ENCODE data around the gene CACHD1. TPM values are rescaled to one million over a fixed set of nuclear protein-coding genes. Genes with fewer than 3 reads are reported as not detected.

Gene CACHD1
- total RNA-seq, 1 donor from 2014 or later: 4.3 TPM

GRCh38 chr1:64472805-64473204, 2.9 kb downstream of the CACHD1 start:
- TF ChIP-seq, protein P1, sequence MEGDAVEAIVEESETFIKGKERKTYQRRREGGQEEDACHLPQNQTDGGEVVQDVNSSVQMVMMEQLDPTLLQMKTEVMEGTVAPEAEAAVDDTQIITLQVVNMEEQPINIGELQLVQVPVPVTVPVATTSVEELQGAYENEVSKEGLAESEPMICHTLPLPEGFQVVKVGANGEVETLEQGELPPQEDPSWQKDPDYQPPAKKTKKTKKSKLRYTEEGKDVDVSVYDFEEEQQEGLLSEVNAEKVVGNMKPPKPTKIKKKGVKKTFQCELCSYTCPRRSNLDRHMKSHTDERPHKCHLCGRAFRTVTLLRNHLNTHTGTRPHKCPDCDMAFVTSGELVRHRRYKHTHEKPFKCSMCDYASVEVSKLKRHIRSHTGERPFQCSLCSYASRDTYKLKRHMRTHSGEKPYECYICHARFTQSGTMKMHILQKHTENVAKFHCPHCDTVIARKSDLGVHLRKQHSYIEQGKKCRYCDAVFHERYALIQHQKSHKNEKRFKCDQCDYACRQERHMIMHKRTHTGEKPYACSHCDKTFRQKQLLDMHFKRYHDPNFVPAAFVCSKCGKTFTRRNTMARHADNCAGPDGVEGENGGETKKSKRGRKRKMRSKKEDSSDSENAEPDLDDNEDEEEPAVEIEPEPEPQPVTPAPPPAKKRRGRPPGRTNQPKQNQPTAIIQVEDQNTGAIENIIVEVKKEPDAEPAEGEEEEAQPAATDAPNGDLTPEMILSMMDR (IDR thresholded peaks at IDR 0.05): no peak
- Histone ChIP-seq H3K4me3 (no peak overlapping the region), H3K27me3 (no peaks in the 10 kb centered on the region), H3K27ac (no peak overlapping the region), H3K4me1 (peaks cover 5 to 21% of the 10 kb centered on the region in 2 donors), H3K9me3 (no peaks in the 10 kb centered on the region), H3K36me3 (no peaks in the 10 kb centered on the region)
- no peak for DNase-seq (ENCODE audit: low spot score in 2 of 2)
- intact Hi-C loops (cut with DNase I): loop anchor here (5.0 kb wide), 2 partner anchors 64 to 204 kb away; no protein-coding TSS in a partner anchor

GRCh38 chr1:64473367-64473766, 3.4 kb downstream of the CACHD1 start:
- H3K9me3 ChIP-seq: no peaks in the 10 kb centered on the region
- H3K4me1 ChIP-seq: peaks cover 5 to 24% of the 10 kb centered on the region in 2 donors
- no peak overlapping the region for H3K27ac ChIP-seq
- H3K27me3 ChIP-seq: no peaks in the 10 kb centered on the region
- TF ChIP-seq, protein P1 (IDR thresholded peaks at IDR 0.05): no peak
- H3K36me3 ChIP-seq: no peaks in the 10 kb centered on the region
- intact Hi-C loops (cut with DNase I): loop anchor here (5.0 kb wide), 2 partner anchors 64 to 204 kb away; no protein-coding TSS in a partner anchor
- no peak for DNase-seq (ENCODE audit: low spot score in 2 of 2)
- no peak overlapping the region for H3K4me3 ChIP-seq

GRCh38 chr1:64474133-64474532, 4.2 kb downstream of the CACHD1 start:
- no peak overlapping the region for H3K4me3 ChIP-seq
- no peak for DNase-seq (ENCODE audit: low spot score in 2 of 2)
- no peaks in the 10 kb centered on the region for H3K27me3 ChIP-seq
- TF ChIP-seq, protein P1 (IDR thresholded peaks at IDR 0.05): no peak
- no peaks in the 10 kb centered on the region for H3K36me3 ChIP-seq
- no peaks in the 10 kb centered on the region for H3K9me3 ChIP-seq
- intact Hi-C loops (cut with DNase I): loop anchor here (5.0 kb wide), 2 partner anchors 63 to 203 kb away; no protein-coding TSS in a partner anchor
- H3K27ac ChIP-seq: peak overlapping the region in 1 of 2 donors; percentile 1
- H3K4me1 ChIP-seq: peaks cover 5 to 26% of the 10 kb centered on the region in 2 donors

DNA sequence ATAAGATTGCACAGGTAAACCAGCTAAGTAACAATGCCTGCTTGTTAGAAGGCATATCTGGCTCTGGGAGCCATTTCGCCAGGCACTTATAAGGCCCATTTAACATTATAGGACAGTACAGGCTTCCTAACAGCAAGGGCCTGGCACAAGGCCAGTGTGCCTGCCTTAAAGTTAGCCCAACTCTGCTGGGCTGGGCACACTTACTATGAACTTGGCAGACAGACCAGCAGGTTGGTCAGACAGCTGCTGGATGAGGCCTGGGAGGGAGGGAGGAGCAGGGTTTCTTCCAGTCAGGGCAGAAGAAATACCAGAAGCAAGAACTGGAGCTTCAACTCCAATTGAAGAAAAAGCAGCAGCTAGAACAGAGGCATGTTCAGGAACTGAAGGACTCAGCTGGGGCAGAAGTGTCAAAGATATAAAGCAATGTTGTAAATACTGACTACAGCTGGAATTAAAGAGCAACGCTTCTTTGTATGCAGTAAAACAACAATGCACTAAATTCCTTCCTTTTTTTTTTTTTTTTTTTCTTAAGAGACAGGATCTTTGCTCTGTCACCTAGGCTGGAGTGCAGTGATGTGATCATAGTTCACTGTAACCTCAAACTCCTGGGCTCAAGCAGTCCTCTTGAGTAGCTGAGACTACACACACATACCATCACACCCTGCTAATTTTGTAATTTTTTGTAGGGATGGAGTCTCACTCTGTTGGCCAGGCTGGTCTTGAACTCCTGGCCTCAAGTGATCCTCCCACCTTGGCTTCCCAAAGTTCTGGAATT, 4.9 kb downstream of the CACHD1 start:
- peak in 1 of 2 donors; percentile 67 for DNase-seq (ENCODE audit: low spot score in 2 of 2)
- intact Hi-C loops (cut with DNase I): loop anchor here (5.0 kb wide), 3 partner anchors 62 to 347 kb away; no protein-coding TSS in a partner anchor
- TF ChIP-seq, protein P1 (IDR thresholded peaks at IDR 0.05): no peak
- Histone ChIP-seq H3K36me3 (no peaks in the 10 kb centered on the region), H3K27ac (peak overlapping the region; percentile 1 to 9), H3K9me3 (no peaks in the 10 kb centered on the region), H3K4me3 (no peak overlapping the region), H3K27me3 (no peaks in the 10 kb centered on the region), H3K4me1 (peaks cover 5 to 26% of the 10 kb centered on the region in 2 donors)

DNA sequence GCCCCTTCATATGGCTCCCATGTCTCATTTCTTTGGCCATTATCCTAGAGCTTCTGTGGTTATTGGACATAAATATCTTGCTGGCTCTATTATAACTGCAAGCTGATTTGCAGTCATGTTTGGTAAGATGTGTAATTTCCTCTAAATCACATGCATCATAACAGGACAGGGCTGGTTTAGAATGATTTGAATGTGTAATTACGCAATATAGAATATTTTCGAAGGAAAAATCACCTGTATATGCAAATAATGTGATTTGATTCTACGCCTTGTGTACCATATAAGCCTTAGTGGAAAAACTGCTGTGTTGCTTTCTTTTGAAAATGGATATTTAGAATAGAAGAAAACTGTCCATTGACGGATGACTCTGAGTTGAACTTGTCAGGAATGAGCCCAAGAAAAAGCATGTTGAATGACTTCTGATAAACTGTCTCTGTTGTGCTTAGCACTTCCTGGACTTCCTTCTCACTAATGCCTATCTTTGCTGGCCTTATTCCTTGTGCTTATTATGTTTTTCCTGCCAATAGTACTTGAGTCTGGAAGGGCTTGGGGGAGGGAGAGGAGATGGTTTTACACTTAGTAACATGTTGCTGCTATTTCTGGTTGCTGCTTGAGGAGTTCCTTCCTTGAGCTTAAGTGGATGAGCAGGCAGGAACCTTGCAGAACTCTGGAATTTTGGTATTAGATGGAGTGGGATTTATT, 6.5 kb downstream of the CACHD1 start:
- no peaks in the 10 kb centered on the region for H3K27me3 ChIP-seq
- peaks cover 7 to 33% of the 10 kb centered on the region in 2 donors for H3K4me1 ChIP-seq
- intact Hi-C loops (cut with DNase I): loop anchor here (5.0 kb wide), 1 partner anchor 346 kb away; no protein-coding TSS in a partner anchor
- peak in 1 of 2 donors; percentile 71 for DNase-seq (ENCODE audit: low spot score in 2 of 2)
- H3K9me3 ChIP-seq: no peaks in the 10 kb centered on the region
- TF ChIP-seq, protein P1 (IDR thresholded peaks at IDR 0.05): no peak
- peak overlapping the region; percentile 24 to 47 for H3K27ac ChIP-seq
- H3K36me3 ChIP-seq: no peaks in the 10 kb centered on the region
- H3K4me3 ChIP-seq: no peak overlapping the region

Measured in ascending aorta (tissue), 2 donors.